ENCODE measurements around the gene ADAMTS8.

Gene ADAMTS8

GRCh38 chr11:130428316-130429119 is at the start of gene ADAMTS8:
Gene ADAMTS8 (minus strand): TSS chr11:130428609. CDS start chr11:130428286, 323 bp downstream.
- DNase-seq (ENCODE audit: low spot score): no peak

DNA sequence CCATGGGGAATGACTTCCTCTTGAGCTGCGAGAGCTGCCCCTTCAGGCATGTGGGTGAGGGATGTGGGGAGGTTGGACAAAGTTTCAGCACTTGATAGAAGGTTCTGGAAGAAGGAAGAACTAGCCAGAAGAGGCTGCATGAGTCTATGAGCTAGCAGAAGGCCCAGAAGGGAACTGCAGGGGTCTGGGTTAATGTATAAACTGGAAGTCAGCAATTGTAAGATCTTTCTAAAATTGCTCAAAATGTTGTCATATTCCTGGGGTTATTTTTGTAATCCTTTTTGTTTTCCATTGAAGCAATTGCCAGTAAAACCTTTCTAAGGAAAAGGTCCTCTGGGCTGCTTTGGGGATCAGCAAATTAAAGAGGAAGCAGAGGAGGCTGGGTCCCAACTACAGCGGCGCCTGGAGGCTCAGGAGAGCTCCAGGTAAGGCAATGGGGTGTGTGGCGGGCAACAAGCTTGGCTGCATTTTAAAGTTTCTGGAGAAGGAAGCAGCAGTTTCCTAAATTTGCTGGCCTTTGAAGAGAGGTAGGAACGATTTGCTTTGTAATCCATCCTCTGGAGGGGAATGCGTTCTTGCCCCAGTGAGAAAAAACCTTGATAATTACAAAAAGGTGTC is 49.3 kb upstream of the ADAMTS8 start:
- DNase-seq (ENCODE audit: low spot score): no peak

GRCh38 chr11:130476922-130477491 is 48.6 kb upstream of the ADAMTS8 start:
- no peak for DNase-seq (ENCODE audit: low spot score)

- no peak for DNase-seq (ENCODE audit: low spot score)
Measured at GRCh38 chr11:130476200-130476921, 48.0 kb upstream of the ADAMTS8 start.

DNA sequence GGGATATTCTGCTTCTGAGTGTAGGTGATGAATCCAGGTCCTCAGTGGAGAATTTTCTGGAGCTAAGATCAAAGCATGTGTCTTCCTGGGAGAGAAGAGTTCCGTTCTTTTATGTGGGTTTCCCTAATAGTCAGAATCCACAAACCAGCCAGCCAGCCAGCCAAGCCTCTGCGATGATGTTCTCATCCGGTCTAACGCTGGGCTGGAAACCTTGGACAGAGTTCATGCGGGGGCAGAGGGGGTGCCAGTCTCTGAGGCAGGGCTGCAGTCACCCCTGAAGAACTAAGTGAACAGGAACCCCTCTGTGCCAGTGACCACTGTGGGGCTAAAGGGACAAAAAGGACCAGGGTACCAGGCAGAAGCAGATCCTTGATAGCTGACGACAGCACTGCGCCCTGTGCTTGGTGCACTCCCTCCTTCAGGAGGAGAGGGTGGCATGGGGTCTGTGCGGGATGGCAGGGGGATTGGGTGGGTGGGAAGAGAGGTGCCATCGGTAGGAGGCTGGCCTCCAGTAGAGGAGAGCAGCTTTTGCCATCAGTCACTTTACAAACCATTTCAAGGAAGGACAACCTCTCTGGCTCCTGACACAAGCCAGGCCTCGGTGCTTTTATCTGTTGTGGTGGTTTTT is 47.1 kb upstream of the ADAMTS8 start:
- no peak for DNase-seq (ENCODE audit: low spot score)

- no peak for DNase-seq (ENCODE audit: low spot score)
Measured at GRCh38 chr11:130474637-130475400, 46.4 kb upstream of the ADAMTS8 start.

GRCh38 chr11:130473795-130474377 is 45.5 kb upstream of the ADAMTS8 start:
- DNase-seq (ENCODE audit: low spot score): no peak

DNA sequence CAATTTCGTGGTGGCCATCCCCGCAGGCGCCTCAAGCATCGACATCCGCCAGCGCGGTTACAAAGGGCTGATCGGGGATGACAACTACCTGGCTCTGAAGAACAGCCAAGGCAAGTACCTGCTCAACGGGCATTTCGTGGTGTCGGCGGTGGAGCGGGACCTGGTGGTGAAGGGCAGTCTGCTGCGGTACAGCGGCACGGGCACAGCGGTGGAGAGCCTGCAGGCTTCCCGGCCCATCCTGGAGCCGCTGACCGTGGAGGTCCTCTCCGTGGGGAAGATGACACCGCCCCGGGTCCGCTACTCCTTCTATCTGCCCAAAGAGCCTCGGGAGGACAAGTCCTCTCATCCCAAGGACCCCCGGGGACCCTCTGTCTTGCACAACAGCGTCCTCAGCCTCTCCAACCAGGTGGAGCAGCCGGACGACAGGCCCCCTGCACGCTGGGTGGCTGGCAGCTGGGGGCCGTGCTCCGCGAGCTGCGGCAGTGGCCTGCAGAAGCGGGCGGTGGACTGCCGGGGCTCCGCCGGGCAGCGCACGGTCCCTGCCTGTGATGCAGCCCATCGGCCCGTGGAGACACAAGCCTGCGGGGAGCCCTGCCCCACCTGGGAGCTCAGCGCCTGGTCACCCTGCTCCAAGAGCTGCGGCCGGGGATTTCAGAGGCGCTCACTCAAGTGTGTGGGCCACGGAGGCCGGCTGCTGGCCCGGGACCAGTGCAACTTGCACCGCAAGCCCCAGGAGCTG is 44.8 kb upstream of the ADAMTS8 start:
- DNase-seq (ENCODE audit: low spot score): no peak

GRCh38 chr11:130472434-130472961 is 44.1 kb upstream of the ADAMTS8 start:
- no peak for DNase-seq (ENCODE audit: low spot score)

- DNase-seq (ENCODE audit: low spot score): no peak
Measured at GRCh38 chr11:130471731-130472433, 43.5 kb upstream of the ADAMTS8 start.

GRCh38 chr11:130470832-130471706 is 42.7 kb upstream of the ADAMTS8 start:
- no peak for DNase-seq (ENCODE audit: low spot score)

- no peak for DNase-seq (ENCODE audit: low spot score)
Measured at GRCh38 chr11:130469181-130469580, 40.8 kb upstream of the ADAMTS8 start.

GRCh38 chr11:130467116-130467900 is 38.9 kb upstream of the ADAMTS8 start:
- no peak for DNase-seq (ENCODE audit: low spot score)

DNA sequence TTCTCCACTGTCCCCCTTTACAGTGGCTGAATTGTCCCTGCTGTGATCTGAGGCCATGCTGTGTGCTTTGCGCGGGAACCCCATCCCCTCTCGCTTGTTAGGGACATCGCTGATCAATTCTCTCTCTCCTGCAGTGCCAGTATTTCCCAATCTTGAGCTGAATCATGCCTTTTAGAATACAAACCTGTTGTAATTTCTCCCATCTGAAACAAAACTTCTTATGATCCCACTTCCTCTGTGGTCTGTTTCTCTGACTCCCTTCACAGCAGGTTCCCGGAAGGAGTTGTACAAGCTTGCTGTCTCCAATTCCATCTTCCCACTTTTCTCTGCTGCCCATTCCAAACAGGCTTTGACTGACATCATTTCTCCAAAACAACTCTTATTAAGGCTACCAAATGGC is 36.9 kb upstream of the ADAMTS8 start:
- DNase-seq (ENCODE audit: low spot score): no peak

GRCh38 chr11:130464291-130464812 is 35.9 kb upstream of the ADAMTS8 start:
- no peak for DNase-seq (ENCODE audit: low spot score)

- no peak for DNase-seq (ENCODE audit: low spot score)
Measured at GRCh38 chr11:130462931-130463330, 34.5 kb upstream of the ADAMTS8 start.
